Measurements from ENCODE around the gene PPP1R14C. TPM values are rescaled to one million over a fixed set of nuclear protein-coding genes. Genes with fewer than 3 reads are reported as not detected.
"Not testable (repeated sequence)": the region's sequence is repeated elsewhere in the genome, so short reads cannot be mapped to it uniquely, and the experiment has no call there.

The PPP1R14C gene
- total RNA-seq, 2 donors from 2014 or later, result 94.9 to 114 TPM

DNA sequence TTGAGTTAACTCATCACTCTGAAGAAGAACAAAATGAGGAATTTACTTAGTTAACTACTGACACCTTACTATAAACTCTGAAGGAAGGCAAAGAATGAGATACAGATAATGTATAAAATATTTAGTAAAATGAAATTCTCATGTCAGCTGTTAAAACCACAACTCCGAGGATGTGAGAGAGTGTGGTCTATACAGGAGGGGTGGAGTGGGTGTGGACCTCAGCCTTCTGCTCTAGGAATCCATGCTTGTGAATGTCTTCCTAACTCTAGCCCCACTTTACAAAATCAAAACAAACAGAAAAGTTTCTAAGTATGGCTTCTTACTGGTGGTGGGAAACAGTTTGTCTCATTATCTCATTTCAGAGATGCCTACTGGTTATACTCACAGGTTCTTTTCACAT is 14.2 kb downstream of the PPP1R14C start:
- ATAC-seq (no peak), DNase-seq (no peak)
- intact Hi-C loops (cut with DNase I), result no loop called here

DNA sequence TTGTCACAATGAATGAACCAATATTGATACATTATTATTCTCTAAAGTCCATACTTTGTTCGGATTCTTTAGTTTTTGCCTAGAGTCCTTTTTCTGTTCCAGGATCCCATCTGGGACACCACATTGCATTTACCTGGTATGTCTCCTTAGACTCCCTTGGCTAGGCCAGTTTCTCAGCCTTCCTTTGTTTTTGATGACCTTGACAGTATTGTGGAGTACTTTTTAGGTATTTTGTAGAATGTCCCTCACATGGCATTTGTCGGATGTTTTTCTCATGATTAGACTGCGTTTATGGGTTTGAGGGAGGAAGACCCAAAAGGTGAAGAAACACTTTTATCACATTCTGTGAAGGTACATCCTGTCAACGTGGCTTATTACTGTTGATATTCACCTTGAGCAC is 16.9 kb downstream of the PPP1R14C start:
- no peak for ATAC-seq
- no peak for DNase-seq
- intact Hi-C loops (cut with DNase I), result no loop called here

GRCh38 chr6:150163970-150164369 is 21.1 kb downstream of the PPP1R14C start:
- DNase-seq (no peak), ATAC-seq (no peak)
- intact Hi-C loops (cut with DNase I), result no loop called here

DNA sequence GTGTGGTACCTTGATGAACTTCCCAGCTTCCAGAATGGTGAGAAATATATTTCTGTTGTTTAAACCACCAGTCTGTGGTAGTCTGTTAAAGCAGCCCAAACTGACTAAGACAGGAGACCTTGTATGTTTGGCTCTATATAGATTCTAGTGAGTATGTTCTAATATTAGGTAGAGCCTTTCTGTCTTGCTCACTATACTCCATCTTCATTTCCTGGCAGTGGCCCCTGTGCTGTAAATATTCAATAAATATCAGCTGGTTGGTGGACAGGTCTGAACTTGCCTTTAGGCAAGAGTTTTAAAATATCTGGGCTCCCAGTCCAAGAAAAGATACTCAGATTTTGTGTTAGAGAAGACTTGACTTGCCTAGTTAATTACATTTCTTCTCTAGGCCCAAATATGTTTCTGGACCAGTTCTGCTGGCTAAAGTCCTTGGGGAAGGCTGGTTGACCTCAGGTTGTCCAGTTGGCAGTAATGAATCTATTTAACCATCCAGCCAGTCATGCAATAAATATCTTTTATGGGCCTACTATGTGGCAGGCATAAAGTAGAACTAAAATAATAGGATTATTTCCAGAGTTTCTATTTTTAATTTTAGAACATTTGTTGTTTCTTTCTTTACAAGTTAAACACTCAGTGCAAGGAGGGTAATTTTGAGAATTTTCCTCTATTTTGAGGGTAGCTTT is 22.3 kb downstream of the PPP1R14C start:
- DNase-seq (no peak), ATAC-seq (no peak)
- intact Hi-C loops (cut with DNase I), result no loop called here

GRCh38 chr6:150167479-150167873 is 24.6 kb downstream of the PPP1R14C start:
- intact Hi-C loops (cut with DNase I), result no loop called here
- DNase-seq (no peak), ATAC-seq (peak; percentile 90 to 91)

DNA sequence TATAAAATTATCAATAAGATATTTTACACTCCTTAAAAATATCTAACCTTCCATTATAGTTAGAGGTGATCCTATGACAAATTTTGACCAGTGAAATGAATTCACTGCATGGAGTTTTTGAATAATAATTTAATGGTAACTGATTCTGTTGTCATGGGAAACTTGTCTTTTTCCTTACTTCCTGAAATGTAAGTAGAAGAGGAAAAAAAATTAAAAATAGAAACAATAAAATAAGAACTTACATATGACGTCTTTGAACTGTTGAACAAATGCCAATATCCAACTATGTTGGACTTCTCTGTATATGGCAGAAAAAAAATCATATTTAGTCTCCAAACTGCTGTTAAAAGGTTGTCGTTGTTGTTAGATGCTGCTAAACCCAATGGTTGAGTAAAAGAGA is 26.3 kb downstream of the PPP1R14C start:
- ATAC-seq, result no peak
- no peak for DNase-seq
- intact Hi-C loops (cut with DNase I), result no loop called here

DNA sequence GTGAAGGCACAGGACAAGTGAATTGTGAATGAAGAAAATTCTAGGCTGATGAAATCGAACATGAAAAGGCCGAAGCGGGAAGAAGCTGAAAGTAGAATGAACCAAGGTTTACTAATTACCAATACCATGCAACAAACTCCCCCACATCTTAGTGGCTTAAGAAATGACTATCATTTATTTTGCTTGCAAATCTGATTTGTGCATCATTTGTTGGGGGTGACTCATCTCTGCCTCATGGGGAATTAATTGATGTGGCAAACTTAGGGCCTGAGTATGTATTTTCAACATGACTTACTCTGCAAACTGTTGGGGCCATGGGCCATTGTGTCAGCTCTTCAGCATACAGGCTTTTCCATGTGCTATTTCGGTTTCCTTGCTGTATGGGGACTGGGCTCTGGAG is 26.8 kb downstream of the PPP1R14C start:
- no peak for DNase-seq
- no peak for ATAC-seq
- intact Hi-C loops (cut with DNase I), result no loop called here

DNA sequence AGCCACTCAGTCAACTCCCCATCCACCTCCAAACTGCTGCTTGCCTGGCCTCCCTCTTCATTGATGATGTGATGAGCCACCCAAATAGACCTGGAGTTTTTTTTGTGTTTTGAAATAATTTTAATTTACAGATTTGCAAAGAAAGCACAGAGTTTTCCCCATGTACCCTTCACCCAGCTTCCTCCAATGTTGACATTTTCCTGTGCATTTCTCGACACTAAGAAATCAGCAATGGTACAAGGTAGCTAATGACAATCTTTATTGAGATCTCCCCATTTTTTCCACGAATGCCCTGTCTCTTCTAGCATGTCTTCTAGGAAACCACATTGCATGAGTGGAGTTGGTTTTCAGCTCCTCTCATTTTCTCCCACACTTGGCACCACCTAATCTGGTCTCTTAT is 30.1 kb downstream of the PPP1R14C start:
- intact Hi-C loops (cut with DNase I), result no loop called here
- DNase-seq, result no peak
- ATAC-seq, result no peak

- intact Hi-C loops (cut with DNase I), result loop anchor here in 1 of 2 donors (2.0 kb wide), 1 partner anchor 33 kb away; the partner anchor contains the start of gene PPP1R14C
- DNase-seq, result no peak
- no peak for ATAC-seq
These were observed 32.8 kb downstream of the PPP1R14C start for GRCh38 chr6:150175586-150176151.

DNA sequence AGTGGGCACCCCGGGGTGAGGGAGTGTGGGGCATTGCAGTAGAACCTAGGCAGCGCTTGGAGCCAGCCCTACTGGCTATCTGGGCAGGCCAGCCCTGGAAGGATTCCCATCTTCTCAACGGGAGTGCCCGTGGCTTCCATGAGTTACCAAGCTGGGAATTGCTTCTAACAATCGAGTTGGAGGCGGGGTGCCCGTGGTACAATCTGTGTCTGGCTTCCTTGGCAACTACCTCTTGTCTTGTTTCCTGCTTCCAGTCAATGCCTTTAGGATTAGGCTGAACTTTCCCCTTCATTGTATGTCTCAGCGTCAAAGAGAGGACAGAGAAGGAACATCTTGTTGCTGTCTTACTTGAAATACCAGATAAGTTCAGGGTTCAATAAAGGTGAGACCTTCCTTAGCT is 33.3 kb downstream of the PPP1R14C start:
- intact Hi-C loops (cut with DNase I), result loop anchor here in 1 of 2 donors (2.0 kb wide), 1 partner anchor 33 kb away; the partner anchor contains the start of gene PPP1R14C
- DNase-seq (peak; percentile 72), ATAC-seq (peak; percentile 51 to 69)

DNA sequence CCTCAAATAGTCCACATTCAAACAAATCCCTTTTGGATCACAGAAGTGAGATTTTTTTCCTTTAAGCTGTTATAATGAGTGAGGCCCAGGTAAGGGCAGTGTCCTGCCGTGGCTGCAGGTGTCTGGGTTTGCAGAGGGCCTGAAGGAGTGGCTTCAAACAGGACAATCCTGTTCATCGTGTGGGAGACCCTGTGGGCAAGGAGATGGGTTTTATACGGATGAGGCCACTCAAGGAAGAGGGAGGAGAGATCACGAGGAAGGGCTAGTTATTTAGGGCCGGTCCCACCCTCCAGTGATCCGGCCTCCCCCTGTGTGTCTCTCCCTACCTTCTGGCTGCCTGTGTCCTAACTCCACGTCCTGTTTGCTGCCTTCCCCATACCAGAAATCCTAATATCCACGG is 33.8 kb downstream of the PPP1R14C start:
- ATAC-seq (peak; percentile 20 to 26), DNase-seq (no peak)
- intact Hi-C loops (cut with DNase I), result loop anchor here in 1 of 2 donors (2.0 kb wide), 1 partner anchor 34 kb away; the partner anchor contains the start of gene PPP1R14C

GRCh38 chr6:150177259-150177951 is 34.6 kb downstream of the PPP1R14C start:
- intact Hi-C loops (cut with DNase I), result loop anchor here in 1 of 2 donors (2.0 kb wide), 1 partner anchor 35 kb away; the partner anchor contains the start of gene PPP1R14C
- DNase-seq, result peak; percentile 43
- peak; percentile 76 to 77 for ATAC-seq

DNA sequence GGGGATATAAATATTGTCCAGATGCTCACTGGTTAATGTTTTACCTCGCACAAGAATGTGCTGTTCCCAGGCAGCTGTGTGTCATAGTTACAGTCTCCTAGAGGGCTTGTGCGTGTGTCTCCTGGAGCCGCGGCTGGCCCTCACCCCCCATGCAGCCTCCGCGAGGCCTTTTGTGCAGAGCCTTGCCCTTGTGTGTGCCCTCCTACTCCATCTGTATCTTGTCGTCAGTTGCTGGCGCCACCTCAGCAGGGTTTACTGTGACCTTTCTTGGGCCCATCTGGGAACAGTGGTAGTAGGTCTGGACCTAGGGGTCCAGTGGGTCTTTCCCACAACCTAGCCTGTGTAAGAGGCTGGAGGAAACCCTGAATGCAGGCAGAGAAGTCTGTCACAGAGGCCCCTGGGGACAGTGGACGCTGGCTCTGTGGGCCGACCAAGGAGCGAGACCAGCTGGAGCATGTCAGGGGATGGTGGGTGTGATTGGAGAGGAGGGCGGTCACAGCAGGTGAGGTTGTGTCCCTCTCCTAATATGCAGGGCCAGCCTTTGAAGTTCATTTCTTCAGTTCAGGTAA is 35.2 kb downstream of the PPP1R14C start:
- peak; percentile 43 for DNase-seq
- intact Hi-C loops (cut with DNase I), result loop anchor here in 1 of 2 donors (2.0 kb wide), 1 partner anchor 35 kb away; the partner anchor contains the start of gene PPP1R14C
- ATAC-seq, result peak; percentile 43 to 67

GRCh38 chr6:150179030-150179429 is 36.2 kb downstream of the PPP1R14C start:
- intact Hi-C loops (cut with DNase I), result no loop called here
- ATAC-seq, result no peak
- DNase-seq, result no peak

DNA sequence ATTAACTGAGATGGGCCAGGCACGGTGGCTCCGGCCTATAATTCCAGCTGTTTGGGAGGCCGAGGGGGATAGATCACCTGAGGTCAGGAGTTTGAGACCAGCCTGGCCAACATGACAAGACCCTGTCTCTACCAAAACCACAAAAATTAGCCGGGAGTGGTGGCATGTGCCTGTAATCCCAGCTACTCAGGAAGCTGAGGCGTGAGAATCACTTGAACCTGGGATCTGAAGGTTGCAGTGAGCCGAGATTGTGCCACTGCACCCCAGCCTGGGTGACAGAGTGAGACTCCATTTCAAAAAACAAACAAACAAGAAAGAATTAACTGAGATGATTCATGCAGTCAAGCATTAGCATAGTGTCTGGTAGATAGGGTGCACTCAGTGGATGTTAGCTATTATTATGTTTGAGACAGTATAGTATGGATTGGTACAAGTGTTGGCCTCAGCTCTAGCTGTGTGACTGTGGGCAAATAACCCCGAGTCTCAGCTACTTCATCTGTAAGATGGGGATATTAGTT is 37.1 kb downstream of the PPP1R14C start:
- ATAC-seq; intact Hi-C loops (cut with DNase I): not testable (repeated sequence)

GRCh38 chr6:150180517-150180916 is 37.7 kb downstream of the PPP1R14C start:
- DNase-seq (no peak), ATAC-seq (no peak)
- intact Hi-C loops (cut with DNase I), result no loop called here

More for the DNA sequence above, 37.1 kb downstream of the PPP1R14C start:
- DNase-seq, result not testable (repeated sequence)

DNA sequence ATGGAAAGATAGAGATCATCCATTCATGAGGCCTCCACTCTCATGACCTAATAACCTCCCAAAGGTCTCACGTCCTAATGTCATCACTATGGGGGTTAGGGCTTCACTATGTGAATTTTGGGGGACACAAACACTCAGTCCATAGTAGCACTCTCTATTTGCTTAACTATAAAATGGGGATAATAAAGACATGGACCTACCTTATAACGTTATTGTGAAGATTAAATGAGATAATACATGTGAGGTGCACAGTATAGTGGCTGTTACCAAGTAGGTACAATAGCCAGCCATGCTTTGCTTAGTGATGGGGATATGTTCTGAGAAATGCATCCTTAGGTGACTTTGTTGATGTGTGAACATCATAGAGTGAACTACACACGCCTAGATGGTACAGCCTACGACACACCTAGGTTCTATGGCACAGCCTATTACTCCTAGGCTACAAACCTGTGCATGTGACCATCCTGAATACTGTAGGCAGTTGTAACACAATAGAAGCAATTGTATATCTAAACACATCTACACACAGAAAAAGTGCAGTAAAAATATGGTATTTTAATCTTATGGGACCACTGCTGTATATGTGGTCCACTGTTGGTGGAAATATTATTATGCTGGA is 39.7 kb downstream of the PPP1R14C start:
- no peak for ATAC-seq
- intact Hi-C loops (cut with DNase I), result no loop called here
- DNase-seq, result no peak

GRCh38 chr6:150183105-150183504 is 40.3 kb downstream of the PPP1R14C start:
- intact Hi-C loops (cut with DNase I), result no loop called here
- no peak for ATAC-seq
- DNase-seq, result no peak

GRCh38 chr6:150183966-150184365 is 41.1 kb downstream of the PPP1R14C start:
- intact Hi-C loops (cut with DNase I), result no loop called here
- no peak for ATAC-seq

More at GRCh38 chr6:150183966-150184365, 41.1 kb downstream of the PPP1R14C start:
- DNase-seq, result no peak

All from left cardiac atrium (tissue), 4 donors.